Memory B cell (primary cell): ENCODE data around the gene PNPLA2.

Source experiments
- ATAC-seq: fragments of 150-1000 bp; cut with Tn5 transposase; 2 replicates; pipeline ENCODE4 v1.10.0; 2021; ENCODE audit warnings: low read depth, mild to moderate bottlenecking, moderate library complexity
- DNase-seq, 2 donors: peaks; one replicate each; pipeline ENCODE4 v3.0.0; 2022; ENCODE audit warnings: low spot score in 2 of 2
- H3K27ac Mint-ChIP-seq: one replicate; pipeline ENCODE4 v1.8.0; 2022; ENCODE audit warnings: mild to moderate bottlenecking, moderate library complexity, mixed read lengths
- H3K27me3 Mint-ChIP-seq: one replicate; pipeline ENCODE4 v1.8.0; 2022; ENCODE audit warnings: mixed read lengths
- H3K36me3 Mint-ChIP-seq: one replicate; pipeline ENCODE4 v1.8.0; 2022; ENCODE audit warnings: mild to moderate bottlenecking, mixed read lengths
- H3K4me1 Mint-ChIP-seq: one replicate; pipeline ENCODE4 v1.8.0; 2022; ENCODE audit warnings: mixed read lengths
- H3K4me3 Mint-ChIP-seq: one replicate; pipeline ENCODE4 v1.8.0; 2022; ENCODE audit warnings: mild to moderate bottlenecking, moderate library complexity, mixed read lengths
- H3K9me3 Mint-ChIP-seq: one replicate; pipeline ENCODE4 v1.8.0; 2022; ENCODE audit warnings: mixed read lengths

Gene PNPLA2

DNA sequence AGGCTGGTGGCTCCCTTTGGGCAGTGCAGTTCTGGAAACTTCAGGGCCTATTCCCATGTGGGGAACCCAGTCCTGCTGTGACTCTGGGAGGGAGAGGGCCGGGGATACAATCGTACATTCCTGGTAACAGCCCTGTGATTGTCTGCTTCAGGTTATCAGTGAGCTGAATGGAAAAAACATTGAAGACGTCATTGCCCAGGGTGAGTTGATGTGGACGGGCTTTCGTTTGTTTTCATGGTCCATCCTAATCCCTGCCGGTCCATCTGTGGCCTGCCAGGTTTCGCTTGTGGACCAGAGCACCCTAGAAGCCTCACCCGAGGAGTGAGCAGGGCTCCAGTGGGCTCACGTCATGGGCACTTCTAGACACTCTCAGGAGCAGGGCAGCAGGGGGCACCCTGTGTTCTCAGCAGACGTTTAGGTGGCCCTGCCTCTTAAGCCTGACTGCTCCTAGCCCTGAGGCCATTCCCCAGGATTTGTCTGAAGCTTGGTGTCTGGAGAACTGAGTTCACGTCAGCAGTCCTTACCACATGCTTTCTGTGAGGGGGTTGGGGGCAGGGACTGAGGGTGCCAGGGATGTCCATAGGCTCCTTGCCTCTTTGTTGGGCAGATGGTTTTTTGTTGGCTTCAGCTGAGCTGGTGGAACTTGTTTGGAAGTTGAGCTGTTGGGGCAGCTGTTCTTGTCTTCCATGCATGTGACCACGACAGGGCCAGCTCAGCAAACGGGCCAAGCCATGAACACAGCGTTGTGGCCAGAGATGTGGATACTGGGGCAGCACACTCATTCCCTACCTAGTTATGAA lies 7.1 kb upstream of the PNPLA2 start:
- DNase-seq, result no peak
- Mint-ChIP-seq H3K36me3 (peaks cover 8% of the 10 kb centered on the region), H3K27ac (peak overlapping the region; percentile 60), H3K27me3 (no peaks in the 10 kb centered on the region), H3K4me1 (peaks cover 13% of the 10 kb centered on the region), H3K4me3 (peak overlapping the region; percentile 94), H3K9me3 (no peaks in the 10 kb centered on the region)
- no peak for ATAC-seq

DNA sequence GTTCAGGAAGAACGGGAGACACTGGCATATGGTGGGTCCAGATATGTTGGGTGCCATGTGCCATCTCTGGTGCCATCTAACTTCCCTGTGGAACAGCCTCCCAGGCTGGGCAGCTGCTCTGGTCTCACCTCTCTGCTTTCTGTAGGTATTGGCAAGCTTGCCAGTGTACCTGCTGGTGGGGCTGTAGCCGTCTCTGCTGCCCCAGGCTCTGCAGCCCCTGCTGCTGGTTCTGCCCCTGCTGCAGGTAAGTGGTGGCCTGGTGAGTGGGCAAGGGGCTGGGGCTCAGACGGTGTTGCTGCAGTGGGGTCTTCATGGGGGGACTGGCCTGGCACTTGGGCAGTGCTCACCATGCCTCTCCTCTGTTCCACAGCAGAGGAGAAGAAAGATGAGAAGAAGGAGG lies 6.3 kb upstream of the PNPLA2 start:
- Mint-ChIP-seq H3K9me3 (no peaks in the 10 kb centered on the region), H3K27me3 (no peaks in the 10 kb centered on the region), H3K27ac (peak overlapping the region; percentile 31), H3K4me1 (peaks cover 13% of the 10 kb centered on the region), H3K4me3 (no peak overlapping the region), H3K36me3 (peaks cover 8% of the 10 kb centered on the region)
- DNase-seq (no peak), ATAC-seq (no peak)

DNA sequence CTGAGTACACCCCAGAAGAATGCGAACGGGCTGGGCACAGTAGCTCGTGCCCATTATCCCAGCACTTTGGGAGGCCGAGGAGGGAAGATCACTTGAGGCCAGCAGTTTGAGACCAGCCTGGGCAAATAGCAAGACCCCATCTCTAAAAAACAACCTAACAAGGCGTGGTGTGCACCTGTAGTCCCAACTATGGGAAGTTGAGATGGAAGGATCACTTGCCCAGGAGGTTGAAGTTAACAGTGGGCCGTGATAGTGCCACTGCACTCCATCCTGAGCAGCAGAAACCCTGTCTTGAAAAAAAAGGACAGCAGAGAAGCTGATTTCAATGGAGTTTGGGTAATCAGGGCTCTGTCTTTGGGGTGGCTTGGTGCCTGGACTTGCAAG lies 5.7 kb upstream of the PNPLA2 start:
- no peak overlapping the region for H3K27ac Mint-ChIP-seq
- H3K27me3 Mint-ChIP-seq, result no peaks in the 10 kb centered on the region
- DNase-seq (no peak), ATAC-seq (no peak)
- H3K4me1 Mint-ChIP-seq, result peaks cover 10% of the 10 kb centered on the region
- peaks cover 8% of the 10 kb centered on the region for H3K36me3 Mint-ChIP-seq
- no peaks in the 10 kb centered on the region for H3K9me3 Mint-ChIP-seq
- H3K4me3 Mint-ChIP-seq, result no peak overlapping the region

DNA sequence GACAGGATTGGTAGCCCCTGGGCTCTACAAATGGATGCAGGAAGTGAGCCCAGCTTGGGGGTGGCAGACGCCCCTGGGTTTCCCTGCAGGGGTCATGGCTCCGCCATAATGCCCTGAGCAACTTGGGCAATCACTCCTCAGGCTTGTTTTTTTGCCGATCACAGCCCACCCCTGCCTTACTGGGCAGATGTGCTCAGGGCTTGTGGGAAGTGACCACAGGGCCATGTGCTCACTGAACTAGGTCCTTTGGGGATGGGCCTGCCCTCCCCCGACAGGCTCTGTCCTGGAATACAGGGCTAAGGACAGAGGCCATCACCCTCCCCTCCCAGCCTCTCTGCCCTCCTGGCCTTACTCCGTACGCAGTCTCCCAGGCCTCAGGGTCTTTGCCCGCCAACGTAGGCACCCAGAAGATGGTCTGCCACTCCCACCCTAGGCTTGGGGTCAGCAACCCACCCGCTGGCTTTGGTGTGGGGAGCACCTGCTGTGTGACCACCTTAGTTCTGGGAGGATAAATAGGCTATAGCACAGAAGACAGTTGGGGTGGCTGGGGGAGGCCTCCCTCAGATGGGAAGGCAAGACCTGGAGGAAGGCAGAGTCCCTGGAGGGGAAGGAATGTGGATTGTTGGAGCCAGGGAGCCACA lies 5.1 kb upstream of the PNPLA2 start:
- no peak overlapping the region for H3K27ac Mint-ChIP-seq
- no peak for ATAC-seq
- no peak overlapping the region for H3K4me3 Mint-ChIP-seq
- peaks cover 11% of the 10 kb centered on the region for H3K4me1 Mint-ChIP-seq
- H3K36me3 Mint-ChIP-seq, result peaks cover 8% of the 10 kb centered on the region
- DNase-seq, result no peak
- H3K27me3 Mint-ChIP-seq, result no peaks in the 10 kb centered on the region
- H3K9me3 Mint-ChIP-seq, result no peaks in the 10 kb centered on the region

DNA sequence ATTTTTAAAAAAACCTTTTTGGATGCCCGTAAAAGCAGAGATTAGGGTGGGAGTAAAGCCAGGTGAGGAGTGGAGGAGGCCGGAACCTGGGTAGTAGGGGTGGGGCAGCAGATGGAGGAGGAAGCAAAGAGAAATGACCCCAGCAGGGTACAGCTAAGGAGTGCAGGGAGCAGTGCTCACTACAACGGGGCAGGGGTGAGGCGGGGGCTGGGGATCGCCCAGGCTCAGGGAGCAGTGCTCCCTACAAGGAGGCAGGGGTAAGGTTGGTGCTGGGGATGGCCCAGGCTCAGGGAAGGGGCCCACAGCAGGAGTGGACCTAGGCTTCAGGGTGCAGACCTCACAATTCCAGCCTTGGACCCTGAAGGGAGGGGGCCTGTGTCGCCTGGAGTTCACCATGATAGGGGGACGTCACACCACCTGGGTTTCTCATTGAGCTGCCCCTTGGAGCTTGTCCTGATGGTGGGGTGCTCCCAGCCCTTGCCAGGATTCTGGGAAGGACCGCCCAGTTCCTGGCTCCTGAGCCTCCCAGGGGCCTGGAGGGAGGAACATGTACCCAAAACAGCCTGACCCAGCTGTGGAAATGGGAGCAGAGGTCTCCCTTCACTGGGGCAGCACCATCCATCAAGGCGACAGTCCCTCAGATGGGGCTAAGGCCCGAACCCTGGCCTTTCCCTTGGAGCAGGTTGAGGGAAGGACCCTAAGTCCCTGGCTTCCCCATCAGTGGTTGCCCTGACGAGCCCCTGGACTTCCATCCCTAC lies 2.9 kb upstream of the PNPLA2 start:
- no peak overlapping the region for H3K27ac Mint-ChIP-seq

DNA sequence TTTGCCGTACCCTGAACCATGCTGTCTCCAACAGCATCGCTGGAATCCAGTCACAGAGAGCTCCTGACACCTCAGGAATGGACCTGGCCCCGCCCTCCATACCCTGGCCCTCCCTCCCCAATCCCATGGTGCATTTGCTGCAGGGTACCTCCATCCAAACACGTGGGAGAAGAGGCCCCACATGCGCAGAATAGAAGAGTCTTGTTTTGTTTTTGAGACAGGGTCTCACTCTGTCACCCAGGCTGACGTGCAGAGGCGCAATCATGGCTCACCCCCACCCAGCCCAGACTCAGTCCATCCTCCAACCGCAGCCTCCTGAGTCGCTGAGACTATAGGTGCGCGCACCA lies 2.3 kb upstream of the PNPLA2 start:
- ATAC-seq, result no peak
- Mint-ChIP-seq H3K27ac (no peak overlapping the region), H3K9me3 (no peaks in the 10 kb centered on the region), H3K36me3 (peaks cover 8% of the 10 kb centered on the region), H3K27me3 (no peaks in the 10 kb centered on the region), H3K4me1 (peaks cover 16% of the 10 kb centered on the region), H3K4me3 (no peak overlapping the region)
- no peak for DNase-seq

More for the DNA sequence above, 2.9 kb upstream of the PNPLA2 start:
- Mint-ChIP-seq H3K27me3 (no peaks in the 10 kb centered on the region), H3K36me3 (peaks cover 8% of the 10 kb centered on the region), H3K4me1 (peaks cover 12% of the 10 kb centered on the region), H3K9me3 (no peaks in the 10 kb centered on the region), H3K4me3 (no peak overlapping the region)
- DNase-seq, result no peak
- ATAC-seq, result no peak

DNA sequence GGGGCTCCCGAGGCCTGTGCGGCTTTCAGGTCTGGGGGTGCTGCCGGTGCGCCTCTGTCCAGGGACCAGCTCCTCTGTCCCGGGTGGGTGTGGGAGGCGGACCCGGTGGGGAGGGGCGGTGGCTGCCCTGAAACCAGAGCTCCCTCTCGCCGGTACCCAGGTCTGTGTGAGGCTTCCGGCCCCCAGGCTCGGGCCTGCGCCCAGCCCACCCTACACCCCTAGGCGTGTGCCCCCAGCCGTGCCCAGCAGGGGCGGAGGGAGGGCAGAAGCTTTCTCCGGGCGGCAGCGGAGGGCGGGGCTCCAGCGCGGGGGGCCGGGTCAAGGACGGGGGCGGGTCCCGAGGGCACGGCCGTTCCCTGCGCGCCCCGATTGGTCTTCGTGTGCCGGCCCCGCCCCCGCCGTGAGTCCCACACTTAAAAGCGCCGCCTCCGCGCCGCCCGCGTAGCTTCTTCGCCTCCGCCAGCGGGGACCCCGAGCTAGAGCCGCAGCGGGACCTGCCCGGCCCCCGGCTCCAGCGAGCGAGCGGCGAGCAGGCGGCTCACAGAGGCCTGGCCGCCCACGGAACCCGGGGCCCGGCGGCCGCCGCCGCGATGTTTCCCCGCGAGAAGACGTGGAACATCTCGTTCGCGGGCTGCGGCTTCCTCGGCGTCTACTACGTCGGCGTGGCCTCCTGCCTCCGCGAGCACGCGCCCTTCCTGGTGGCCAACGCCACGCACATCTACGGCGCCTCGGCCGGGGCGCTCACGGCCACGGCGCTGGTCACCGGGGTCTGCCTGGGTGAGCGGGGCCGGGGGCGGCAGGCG lies 616 bp downstream of the PNPLA2 start:
- Mint-ChIP-seq H3K27ac (peak overlapping the region; percentile 90), H3K4me1 (peaks cover 9% of the 10 kb centered on the region), H3K9me3 (no peaks in the 10 kb centered on the region), H3K27me3 (no peaks in the 10 kb centered on the region), H3K4me3 (peak overlapping the region; percentile 88), H3K36me3 (no peaks in the 10 kb centered on the region)
- DNase-seq (peak; percentile 92 to 93), ATAC-seq (peak; percentile 72)

DNA sequence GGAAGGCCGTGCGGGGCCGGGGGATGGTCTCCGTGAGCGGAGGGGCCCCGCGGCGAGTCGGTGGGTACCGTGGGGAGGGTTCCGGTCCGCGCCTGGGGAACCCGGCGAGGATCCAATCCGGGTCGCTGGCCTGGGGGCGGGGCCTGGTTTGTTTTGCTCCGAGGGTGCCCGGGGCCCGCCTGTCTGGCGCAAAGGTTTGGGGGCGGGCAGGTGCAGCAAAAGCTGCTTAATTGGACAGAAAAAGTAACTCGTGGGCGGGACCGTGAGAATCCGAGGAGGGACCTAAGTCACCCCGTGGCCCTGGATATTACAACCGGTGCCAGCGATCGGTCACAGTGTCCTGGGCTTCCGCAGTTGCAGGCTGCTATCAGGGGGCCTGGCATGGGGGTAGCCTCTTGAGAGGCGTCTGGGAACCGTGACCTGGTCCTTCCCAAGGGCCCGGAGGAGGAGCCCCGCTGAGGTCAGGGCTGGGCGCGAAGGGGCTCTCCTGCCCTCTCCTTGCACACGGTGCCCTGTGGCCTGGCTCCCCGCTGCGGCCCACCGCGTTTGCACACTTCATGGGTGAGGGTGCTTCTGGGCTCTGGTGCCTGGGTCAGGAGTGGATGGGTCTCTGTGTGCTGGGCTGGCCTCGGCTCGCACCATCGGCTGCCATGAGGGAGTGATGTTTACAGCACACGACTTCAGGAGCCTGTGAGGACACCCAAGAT lies 1.4 kb downstream of the PNPLA2 start:
- ATAC-seq, result peak; percentile 79
- Mint-ChIP-seq H3K4me3 (peak overlapping the region; percentile 88), H3K27me3 (no peaks in the 10 kb centered on the region), H3K4me1 (peaks cover 9% of the 10 kb centered on the region), H3K9me3 (no peaks in the 10 kb centered on the region), H3K36me3 (peaks cover 5% of the 10 kb centered on the region), H3K27ac (peak overlapping the region; percentile 90)
- peak; percentile 88 to 95 for DNase-seq

DNA sequence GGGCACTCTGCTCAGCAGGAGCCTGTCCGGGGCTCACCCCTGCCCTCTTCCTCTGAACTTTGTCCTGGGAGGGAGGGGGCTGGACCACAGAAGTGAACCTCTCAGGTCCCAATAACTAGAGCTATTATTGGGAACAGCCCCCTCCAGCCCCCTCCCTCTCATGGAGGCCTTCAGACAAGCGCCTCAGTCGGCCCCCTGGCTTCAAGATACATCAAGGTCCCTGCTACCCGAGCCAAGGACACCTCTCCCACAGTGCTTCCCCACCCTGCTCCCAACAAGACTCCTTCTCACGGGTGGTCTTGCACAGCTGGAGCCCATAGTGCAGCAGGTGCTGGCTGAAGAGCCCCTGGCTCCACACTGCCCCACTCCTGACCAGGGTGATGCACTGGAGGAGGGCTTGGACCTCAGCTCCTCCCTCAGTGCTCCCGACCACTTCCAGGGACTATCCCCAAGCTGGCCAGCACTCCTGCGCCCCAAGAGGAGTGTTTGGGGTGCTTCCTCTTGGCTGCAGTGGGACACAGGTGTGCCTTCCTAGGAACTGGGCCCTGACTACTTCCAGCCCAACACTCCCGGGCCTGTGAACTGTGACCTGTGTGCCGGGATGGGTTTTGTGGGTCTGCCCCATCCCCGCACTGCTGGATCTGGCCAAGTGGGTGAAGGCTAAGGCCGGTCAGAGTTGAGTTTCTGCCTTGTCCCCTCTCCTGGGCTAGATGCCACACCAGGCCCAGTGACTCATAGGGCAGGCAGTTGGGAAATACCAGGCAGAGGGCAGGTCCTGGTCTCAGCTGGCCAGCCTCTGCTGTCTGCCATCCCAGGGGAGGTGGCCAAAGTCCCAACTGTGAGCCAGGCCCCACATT lies 2.2 kb downstream of the PNPLA2 start:
- peaks cover 6% of the 10 kb centered on the region for H3K36me3 Mint-ChIP-seq
- H3K27ac Mint-ChIP-seq, result no peak overlapping the region
- peaks cover 9% of the 10 kb centered on the region for H3K4me1 Mint-ChIP-seq
- DNase-seq (no peak), ATAC-seq (no peak)
- H3K9me3 Mint-ChIP-seq, result no peaks in the 10 kb centered on the region
- H3K27me3 Mint-ChIP-seq, result no peaks in the 10 kb centered on the region
- peak overlapping the region; percentile 88 for H3K4me3 Mint-ChIP-seq

DNA sequence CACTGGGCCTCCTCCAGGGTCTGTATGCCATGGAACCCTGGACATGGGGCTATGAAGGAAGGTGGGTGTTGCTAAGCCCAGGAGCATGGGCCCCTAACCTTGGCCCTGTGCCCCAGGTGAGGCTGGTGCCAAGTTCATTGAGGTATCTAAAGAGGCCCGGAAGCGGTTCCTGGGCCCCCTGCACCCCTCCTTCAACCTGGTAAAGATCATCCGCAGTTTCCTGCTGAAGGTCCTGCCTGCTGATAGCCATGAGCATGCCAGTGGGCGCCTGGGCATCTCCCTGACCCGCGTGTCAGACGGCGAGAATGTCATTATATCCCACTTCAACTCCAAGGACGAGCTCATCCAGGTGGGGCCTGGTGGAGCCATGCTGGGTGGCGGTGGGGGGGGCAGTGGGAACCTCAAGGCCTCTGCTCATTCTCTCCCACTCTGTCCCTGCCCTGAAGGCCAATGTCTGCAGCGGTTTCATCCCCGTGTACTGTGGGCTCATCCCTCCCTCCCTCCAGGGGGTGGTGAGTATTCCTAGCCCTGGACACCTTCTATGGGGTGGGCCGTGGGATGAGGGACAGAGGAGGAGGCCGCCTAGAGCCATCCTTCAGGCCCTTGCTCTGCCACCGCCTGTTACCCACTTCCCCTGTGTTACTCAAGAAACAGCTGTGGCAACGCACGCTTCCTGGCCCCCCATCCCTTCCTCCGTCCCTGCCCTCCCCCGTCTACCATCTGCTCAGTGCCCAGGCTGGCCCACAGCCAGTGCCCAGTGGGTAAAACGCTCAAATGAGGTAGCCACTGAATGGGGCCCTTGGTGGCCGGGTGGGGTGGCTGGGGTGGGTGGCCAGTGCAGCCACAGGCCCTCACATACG lies 3.0 kb downstream of the PNPLA2 start:
- peaks cover 6% of the 10 kb centered on the region for H3K36me3 Mint-ChIP-seq
- H3K9me3 Mint-ChIP-seq, result no peaks in the 10 kb centered on the region
- no peak for ATAC-seq
- H3K4me3 Mint-ChIP-seq, result no peak overlapping the region
- no peaks in the 10 kb centered on the region for H3K27me3 Mint-ChIP-seq
- no peak for DNase-seq
- H3K4me1 Mint-ChIP-seq, result peaks cover 9% of the 10 kb centered on the region
- H3K27ac Mint-ChIP-seq, result no peak overlapping the region

DNA sequence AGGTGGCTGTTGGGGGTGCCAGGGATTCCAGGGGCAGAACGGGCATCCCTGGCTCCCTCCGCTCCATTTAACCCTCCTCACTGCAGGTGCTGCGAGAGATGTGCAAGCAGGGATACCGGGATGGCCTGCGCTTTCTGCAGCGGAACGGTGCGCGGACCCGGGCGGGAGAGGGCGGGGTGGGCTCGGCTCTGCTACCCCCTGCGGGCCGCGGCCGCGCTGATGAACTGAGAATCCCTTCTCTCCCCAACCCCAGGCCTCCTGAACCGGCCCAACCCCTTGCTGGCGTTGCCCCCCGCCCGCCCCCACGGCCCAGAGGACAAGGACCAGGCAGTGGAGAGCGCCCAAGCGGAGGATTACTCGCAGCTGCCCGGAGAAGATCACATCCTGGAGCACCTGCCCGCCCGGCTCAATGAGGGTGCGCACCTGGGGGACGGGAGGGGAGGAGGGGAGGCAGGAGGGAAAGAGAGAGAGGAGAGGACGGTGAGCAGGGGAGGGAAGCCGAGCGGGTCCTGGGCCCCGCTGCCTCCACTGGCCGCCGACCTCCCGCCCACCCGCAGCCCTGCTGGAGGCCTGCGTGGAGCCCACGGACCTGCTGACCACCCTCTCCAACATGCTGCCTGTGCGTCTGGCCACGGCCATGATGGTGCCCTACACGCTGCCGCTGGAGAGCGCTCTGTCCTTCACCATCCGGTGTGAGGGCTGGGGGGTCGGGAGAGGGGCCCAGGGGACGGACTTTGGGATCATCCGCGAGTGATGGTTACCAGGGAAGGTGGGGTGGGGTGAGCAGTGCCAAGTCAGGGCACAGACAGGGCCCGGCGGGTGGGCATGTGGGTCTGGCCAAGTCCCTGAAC lies 5.0 kb downstream of the PNPLA2 start:
- H3K4me3 Mint-ChIP-seq, result no peak overlapping the region
- DNase-seq (no peak), ATAC-seq (no peak)
- H3K36me3 Mint-ChIP-seq, result peaks cover 6% of the 10 kb centered on the region
- peaks cover 19% of the 10 kb centered on the region for H3K4me1 Mint-ChIP-seq
- no peaks in the 10 kb centered on the region for H3K9me3 Mint-ChIP-seq
- H3K27ac Mint-ChIP-seq, result no peak overlapping the region
- H3K27me3 Mint-ChIP-seq, result no peaks in the 10 kb centered on the region
